GM18870 (cell line): ENCODE results near the gene CPN1.
"Not testable (repeated sequence)": the region's sequence is repeated elsewhere in the genome, so short reads cannot be mapped to it uniquely, and the experiment has no call there.

Source experiments
- ATAC-seq: cut with Tn5 transposase; IDR thresholded peaks from one replicate; pipeline ENCODE4 v1.9.1; 2021; ENCODE audit warnings: moderate library complexity; ENCODE audit not compliant: unreplicated experiment

The CPN1 gene

GRCh38 chr10:100025576-100025975, 56.1 kb downstream of the CPN1 start:
- ATAC-seq: no peak

GRCh38 chr10:100024748-100025147, 56.9 kb downstream of the CPN1 start:
- ATAC-seq: no peak

- no peak for ATAC-seq
These were observed 59.3 kb downstream of the CPN1 start for GRCh38 chr10:100022403-100022802.

DNA sequence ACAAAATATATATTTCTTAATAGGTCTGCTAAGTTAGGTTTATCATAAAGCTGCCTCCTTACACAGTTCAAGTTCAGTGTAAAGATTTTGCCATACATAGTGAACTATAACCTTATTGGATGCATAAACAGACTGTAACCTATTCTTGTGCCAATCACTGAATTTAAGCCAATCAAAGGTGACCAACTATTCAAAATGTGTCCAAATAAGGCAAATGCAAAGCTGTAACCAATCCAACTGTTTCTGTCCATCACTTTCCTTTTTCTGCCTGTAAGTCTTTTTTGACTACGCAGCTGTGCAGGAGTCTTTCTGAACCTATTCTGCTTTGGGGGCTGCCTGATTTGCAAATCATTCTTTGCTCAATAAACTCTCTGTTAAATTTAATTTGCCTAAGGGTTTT, 60.3 kb downstream of the CPN1 start:
- ATAC-seq: no peak

GRCh38 chr10:100020886-100021253, 60.8 kb downstream of the CPN1 start:
- ATAC-seq: no peak

DNA sequence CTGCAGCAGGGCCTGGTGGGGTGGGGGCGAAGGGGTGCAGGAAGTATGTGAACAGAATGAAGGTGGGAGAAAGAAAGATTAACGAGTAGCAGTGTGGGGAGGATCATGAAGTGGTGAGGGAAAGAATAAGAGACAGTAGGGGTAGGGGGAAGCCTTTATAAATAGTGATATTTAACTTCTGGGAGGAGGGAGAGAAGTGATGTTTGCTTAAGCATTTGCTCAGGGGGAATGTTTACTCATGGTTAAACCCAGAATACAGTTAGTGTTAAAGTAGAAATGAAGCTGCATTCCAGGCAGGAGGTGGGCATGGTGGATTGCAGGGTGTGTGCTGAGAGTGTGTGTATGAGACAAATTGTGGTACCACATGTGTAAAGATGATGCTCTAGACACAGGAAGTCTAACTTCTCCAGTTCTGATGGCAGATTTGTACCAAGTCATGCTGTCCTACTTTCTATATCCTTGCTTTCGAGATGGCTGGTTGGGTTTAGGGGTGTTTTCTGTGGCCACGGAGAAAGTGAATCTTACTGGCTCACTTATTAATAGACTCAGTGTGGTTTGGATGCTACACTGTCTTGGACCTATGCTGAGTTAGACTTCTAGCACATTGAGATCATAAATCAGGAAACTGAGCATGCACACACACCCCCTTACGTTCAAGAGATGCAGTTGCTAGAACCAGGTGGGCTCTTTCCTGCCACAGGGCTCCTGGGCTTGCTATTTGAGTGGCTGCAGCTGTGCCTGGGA, 61.4 kb downstream of the CPN1 start:
- peak; percentile 66 for ATAC-seq

- ATAC-seq: no peak
These were observed 61.9 kb downstream of the CPN1 start for GRCh38 chr10:100019787-100020141.

DNA sequence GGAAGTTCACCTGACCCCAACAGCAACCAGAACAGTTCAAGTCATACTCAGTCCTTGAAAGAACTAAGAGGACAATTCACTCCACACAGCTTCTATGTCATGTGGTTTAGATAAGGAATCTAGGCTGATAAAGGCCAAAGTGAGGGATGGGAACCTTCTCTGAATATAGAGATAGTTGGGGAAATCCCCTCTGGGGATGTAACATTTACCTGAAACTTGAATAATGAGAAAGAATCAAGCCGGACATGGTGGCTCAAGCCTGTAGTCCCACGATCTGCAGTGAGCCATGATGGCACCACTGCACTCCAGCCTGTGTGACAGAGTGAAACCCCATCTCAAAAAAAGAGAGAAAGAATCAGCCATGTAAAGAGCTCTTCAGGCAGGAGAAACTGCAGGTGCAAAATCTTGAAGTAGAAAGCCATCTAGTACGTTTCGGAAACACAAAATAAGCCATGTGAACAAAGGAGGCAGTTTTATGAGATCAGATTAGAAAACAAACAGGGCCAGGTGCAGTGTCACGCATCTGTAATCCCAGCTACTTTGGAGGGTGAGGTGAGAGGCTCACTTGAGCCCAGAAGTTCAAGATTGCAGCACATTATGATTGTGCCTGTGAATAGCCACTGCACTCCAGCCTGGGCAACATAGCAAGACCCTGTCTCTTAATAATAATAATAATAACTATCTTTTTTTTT, 67.5 kb downstream of the CPN1 start:
- peak; percentile 78 for ATAC-seq

- ATAC-seq: no peak
These were observed 68.0 kb downstream of the CPN1 start for GRCh38 chr10:100013621-100014020.

- not testable (repeated sequence) for ATAC-seq
These were observed 69.8 kb downstream of the CPN1 start for GRCh38 chr10:100011906-100012305.

DNA sequence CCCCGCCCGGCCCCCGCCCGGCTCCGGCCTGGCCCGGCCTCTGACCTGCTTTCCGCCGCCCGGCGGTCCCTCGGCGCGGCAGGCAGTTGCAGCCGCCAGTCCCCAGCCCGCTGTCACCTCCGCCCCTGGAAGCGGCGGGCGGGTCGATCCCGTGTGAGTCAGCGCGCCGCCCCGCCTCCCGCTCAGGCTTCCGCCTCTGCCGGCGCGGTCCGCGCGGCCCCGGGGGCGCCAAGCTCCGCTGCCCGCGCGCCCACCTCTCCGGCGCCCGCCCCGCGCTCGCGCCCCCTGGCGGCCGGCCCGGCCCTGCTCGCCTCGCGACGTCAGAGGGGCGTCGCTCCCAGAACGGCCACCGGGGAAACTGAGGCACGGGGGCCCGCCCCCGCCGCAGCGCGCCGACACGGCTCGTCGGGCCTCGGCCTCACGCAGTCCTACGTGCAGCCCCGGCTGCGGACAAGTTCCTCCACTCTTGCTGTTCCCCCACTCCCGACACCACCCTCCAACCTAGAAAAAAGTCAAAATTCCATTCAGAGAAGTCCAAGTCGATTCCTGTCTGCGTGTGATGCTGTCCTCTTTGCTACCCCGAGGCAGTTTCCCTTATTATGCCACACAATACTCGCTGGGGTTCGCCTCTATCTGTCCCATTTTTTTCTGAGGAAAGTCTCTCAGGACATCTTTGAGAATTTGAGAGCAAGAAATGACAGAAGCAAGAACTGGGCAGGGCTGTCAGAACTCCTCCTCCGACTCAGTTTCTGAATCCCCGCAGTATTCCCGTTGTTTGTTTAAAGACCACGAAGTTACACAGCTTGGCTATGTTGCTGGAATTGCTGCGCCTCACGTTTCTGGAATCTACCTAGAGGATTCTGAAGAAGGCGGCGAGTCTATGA, 71.6 kb downstream of the CPN1 start, which contains the start of gene DNMBP:
DNMBP (minus strand) TSS at position 155 of the 884 bp plus-strand sequence. CDS start 37,823 bp downstream, outside the sequence.
- no peak for ATAC-seq

DNA sequence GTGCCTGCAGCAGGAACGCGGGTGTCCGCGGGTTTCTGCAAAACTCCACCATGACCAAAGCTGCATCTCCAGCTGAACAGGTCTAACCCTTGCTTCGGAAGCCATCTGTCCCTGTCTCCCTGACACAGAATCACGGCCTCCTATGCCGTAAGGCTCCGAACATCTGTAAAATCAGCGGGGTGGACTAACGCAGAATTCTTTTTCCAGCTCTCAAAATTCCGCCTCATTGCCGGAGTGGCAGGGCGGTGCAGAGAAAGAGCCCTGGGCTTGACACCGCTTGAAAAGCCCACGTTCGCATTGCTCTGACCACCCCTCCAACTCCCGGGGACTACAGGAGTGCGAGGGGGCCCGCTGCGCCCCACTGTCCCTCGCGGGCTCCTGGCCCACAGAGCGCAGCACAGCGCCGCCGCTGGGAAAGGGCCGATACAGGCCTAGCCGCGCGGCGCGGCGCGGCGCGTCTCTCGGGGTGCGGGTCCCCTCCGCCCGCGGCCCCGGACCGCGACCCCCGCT, 72.3 kb downstream of the CPN1 start:
- no peak for ATAC-seq

DNA sequence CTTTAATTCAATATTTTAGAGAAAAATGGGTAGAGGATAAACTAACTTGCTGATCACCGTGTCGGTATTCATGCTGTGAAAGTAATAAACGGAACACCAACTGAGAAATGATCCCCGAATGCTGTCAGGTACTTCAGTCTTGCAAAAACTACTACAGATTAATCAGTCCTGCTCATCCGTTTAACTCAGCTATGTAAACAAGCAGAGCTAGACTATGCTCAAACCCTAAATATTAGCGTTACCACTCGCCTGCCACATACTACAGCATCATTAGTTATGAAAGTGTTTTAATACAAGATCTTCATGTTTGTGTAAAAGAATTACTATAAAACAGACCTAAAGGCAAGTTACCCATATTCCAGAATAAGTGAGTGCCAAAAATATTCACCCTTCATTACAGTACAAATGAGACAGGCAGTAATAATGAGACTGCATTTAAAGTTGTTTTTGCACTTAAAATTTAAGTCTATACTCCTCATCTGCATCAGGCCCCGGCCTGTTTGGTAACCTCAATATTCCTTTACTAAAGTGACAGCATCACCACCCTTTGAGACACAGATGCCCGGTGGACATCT, 72.9 kb downstream of the CPN1 start:
- ATAC-seq: no peak

DNA sequence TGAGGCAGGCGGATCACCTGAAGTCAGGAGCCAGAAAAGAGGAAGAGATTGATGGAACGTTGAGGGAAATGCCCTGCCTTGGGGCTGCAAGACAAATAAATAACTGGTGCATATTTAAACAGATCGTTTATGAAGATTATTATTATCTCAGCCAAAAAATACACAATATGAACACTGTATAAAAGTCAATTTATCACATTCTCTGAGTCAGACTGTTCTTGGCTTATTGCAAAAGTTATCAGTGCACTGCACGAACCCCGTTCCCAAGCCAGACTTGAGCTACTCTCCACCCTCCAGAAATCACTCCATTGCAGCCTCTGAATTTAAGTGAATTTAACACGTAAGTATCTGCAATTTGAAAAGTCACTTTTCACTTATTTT, 73.5 kb downstream of the CPN1 start:
- ATAC-seq: no peak

- ATAC-seq: no peak
These were observed 74.2 kb downstream of the CPN1 start for GRCh38 chr10:100007231-100008141.

DNA sequence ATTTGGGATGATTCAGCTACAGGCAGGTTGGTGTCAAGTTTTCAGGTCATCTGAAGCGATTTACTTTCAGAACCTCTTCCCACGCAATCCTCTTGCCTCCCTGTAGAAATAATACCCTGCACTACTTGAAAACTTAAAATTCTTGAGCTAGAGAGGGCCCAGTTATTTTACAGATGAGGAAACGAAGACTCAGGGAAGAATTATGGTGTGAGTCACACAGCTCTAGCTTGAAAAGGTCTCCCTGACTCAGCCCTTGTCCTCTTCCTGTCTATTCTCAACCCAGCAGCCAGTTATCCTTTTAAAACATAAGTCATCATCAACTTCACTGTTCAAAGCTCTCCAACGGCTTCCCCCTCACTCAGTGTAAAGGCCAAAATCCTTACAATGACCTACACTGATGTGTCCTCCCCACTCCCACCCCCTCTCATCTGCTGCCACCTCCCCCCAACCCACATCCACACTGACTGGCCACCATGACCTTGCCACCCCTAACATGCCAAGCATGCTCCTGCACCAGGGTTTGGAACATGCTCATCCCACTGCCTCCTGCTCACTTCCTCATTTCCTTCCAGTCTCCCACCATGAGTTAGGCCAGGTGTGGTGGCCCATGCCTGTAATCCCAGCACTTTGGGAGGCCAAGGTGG, 75.3 kb downstream of the CPN1 start:
- ATAC-seq: no peak

- no peak for ATAC-seq
These were observed 76.7 kb downstream of the CPN1 start for GRCh38 chr10:100004805-100005510.

DNA sequence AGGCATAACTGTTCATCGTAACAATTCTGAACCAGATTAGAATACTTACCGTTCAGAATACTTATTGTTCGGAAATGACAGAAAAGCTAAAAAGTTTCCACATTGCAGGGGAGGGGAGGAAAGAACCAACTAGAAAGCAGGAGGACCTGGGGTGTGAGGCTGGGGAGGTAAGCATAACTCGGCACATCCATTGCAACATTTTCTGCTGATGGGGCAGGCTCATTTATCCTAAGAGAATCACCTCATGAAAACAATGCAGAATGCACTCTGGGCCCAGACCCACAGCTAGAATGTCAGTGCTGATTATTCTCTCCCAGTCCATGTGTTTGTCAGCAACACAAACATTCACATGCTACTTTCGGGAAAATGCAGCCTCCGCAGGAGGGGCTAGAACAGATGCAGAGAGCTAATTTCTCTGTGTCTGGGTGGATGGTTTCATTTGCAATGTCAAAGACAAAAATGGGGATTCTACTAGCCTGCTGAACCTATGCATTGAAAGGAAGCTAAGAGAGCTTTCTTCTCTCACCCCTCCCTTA, 81.5 kb downstream of the CPN1 start:
- ATAC-seq: no peak
